Naive thymus-derived CD4-positive, alpha-beta T cell (primary cell): ENCODE data around the gene UBE3D. TPM values are rescaled to one million over a fixed set of nuclear protein-coding genes. Genes with fewer than 3 reads are reported as not detected.

Source experiments
- ATAC-seq: fragments of 150-1000 bp; cut with Tn5 transposase; 2 replicates; pipeline ENCODE4 v1.10.0; 2021; ENCODE audit warnings: mild to moderate bottlenecking, moderate library complexity
- CTCF ChIA-PET: fragments of 350-600 bp; sonication (Branson Sonifier 250); formaldehyde crosslinking; loops from one replicate; lab custom pipeline; 2021; ENCODE audit warnings: antibody characterized with exemption; lab: Charles Lee
- POLR2A ChIA-PET: fragments of 350-600 bp; sonication (Branson Sonifier 250); formaldehyde crosslinking; loops from one replicate; lab custom pipeline; 2021; ENCODE audit warnings: antibody characterized with exemption, inconsistent platforms; lab: Charles Lee
- DNase-seq, 9 donors: peaks; one replicate each; pipeline versions ENCODE4 v3.0.0 to v3.0.0-alpha.2; 2020 to 2022; ENCODE audit warnings: mixed read lengths in 1 of 9
- H3K27ac ChIP-seq: one replicate; pipeline ENCODE4 v1.7.0; 2013; ENCODE audit warnings: mild to moderate bottlenecking, low read depth, low read length, moderate library complexity
- H3K27me3 ChIP-seq, 2 donors: one replicate each; pipeline ENCODE4 v1.7.0; 2013; ENCODE audit warnings: low read length in 2 of 2, mild to moderate bottlenecking in 2 of 2, moderate library complexity in 2 of 2; ENCODE audit not compliant: control insufficient read depth in 2 of 2, insufficient read depth in 2 of 2
- H3K36me3 ChIP-seq, 3 experiments: 1 replicate in 2 of 3; 2 replicates in 1 of 3; pipeline ENCODE4 v1.7.0; 2013; ENCODE audit warnings: low read length in 3 of 3, mild to moderate bottlenecking in 3 of 3, moderate library complexity in 1 of 3; ENCODE audit not compliant: insufficient read depth in 3 of 3, control insufficient read depth in 2 of 3
- H3K4me1 ChIP-seq, 2 donors: one replicate each; pipeline ENCODE4 v1.7.0; 2013; ENCODE audit warnings: low read length in 2 of 2, mild to moderate bottlenecking in 2 of 2, moderate library complexity in 1 of 2; ENCODE audit not compliant: control insufficient read depth in 2 of 2, insufficient read depth in 2 of 2
- H3K4me3 ChIP-seq: 2 replicates; pipeline ENCODE4 v1.7.0; 2013; ENCODE audit warnings: mild to moderate bottlenecking, low read length
- H3K9me3 ChIP-seq, 3 experiments: 1 replicate in 2 of 3; 2 replicates in 1 of 3; pipeline ENCODE4 v1.7.0; 2013; ENCODE audit warnings: low read length in 3 of 3; ENCODE audit not compliant: control insufficient read depth in 2 of 3
- H3K27ac Mint-ChIP-seq, 9 donors: one replicate each; pipeline ENCODE4 v1.8.0; 2020 to 2022; ENCODE audit warnings: mixed read lengths in 9 of 9, mild to moderate bottlenecking in 8 of 9, moderate library complexity in 5 of 9, inconsistent platforms in 2 of 9
- H3K27me3 Mint-ChIP-seq, 5 donors: one replicate each; pipeline ENCODE4 v1.8.0; 2021 to 2022; ENCODE audit warnings: mixed read lengths in 5 of 5, mild to moderate bottlenecking in 1 of 5
- H3K36me3 Mint-ChIP-seq, 5 donors: one replicate each; pipeline ENCODE4 v1.8.0; 2020 to 2022; ENCODE audit warnings: mixed read lengths in 5 of 5, mild to moderate bottlenecking in 3 of 5, inconsistent platforms in 1 of 5
- H3K4me1 Mint-ChIP-seq, 7 donors: one replicate each; pipeline ENCODE4 v1.8.0; 2020 to 2022; ENCODE audit warnings: mixed read lengths in 7 of 7, mild to moderate bottlenecking in 3 of 7, inconsistent platforms in 1 of 7
- H3K4me3 Mint-ChIP-seq, 10 donors: one replicate each; pipeline ENCODE4 v1.8.0; 2020 to 2022; ENCODE audit warnings: mild to moderate bottlenecking in 10 of 10, mixed read lengths in 10 of 10, moderate library complexity in 6 of 10, inconsistent platforms in 2 of 10
- H3K9me3 Mint-ChIP-seq, 11 donors: one replicate each; pipeline ENCODE4 v1.8.0; 2020 to 2022; ENCODE audit warnings: mixed read lengths in 11 of 11, mild to moderate bottlenecking in 4 of 11, inconsistent platforms in 1 of 11, moderate library complexity in 1 of 11
- intact Hi-C, 2 donors: fragments of 100-400 bp; cut with micrococcal nuclease; formaldehyde crosslinking; loops; one replicate each; pipeline ENCODE4 v1.15.1; 2023
- polyA plus RNA-seq, 2 donors: library from polyadenylated mRNA; unstranded; fragments of 300-500 nt; fragmentation: Illumina TruSeq; gene quantifications; one replicate each; pipeline ENCODE4 v1.2.3, GENCODE V29; 2021
- total RNA-seq, 6 experiments: library from RNA in 5 of 6; stranded (reverse) in 5 of 6; gene quantifications; 1 replicate in 5 of 6; 2 replicates in 1 of 6; pipeline ENCODE4 v1.2.3 and lab custom pipeline; 2021 to 2026

UBE3D gene
- total and polyA plus RNA-seq, 7 experiments from 2014 or later = 5.8 to 9.3 (median 7.4) TPM

- Histone ChIP-seq H3K4me1 (no peaks in the 10 kb centered on the region), H3K27me3 (no peaks in the 10 kb centered on the region), H3K4me3 (no peak overlapping the region), H3K36me3 (no peaks in the 10 kb centered on the region), H3K27ac (no peak overlapping the region), H3K9me3 (no peaks in the 10 kb centered on the region)
- intact Hi-C loops = no loop called here
- ATAC-seq (no peak), DNase-seq (no peak)
- Mint-ChIP-seq H3K27ac (no peak overlapping the region), H3K9me3 (no peaks in the 10 kb centered on the region), H3K36me3 (no peaks in the 10 kb centered on the region), H3K4me1 (no peaks in the 10 kb centered on the region), H3K4me3 (no peak overlapping the region), H3K27me3 (peaks cover 0 to 6% (median 0%) of the 10 kb centered on the region in 5 donors)
- ChIA-PET POLR2A (no interaction called here), CTCF (no interaction called here)
These were observed 188.1 kb downstream of the UBE3D start for GRCh38 chr6:82877213-82878195.

GRCh38 chr6:82875573-82876185 is 190.0 kb downstream of the UBE3D start:
- ChIA-PET CTCF (no interaction called here), POLR2A (no interaction called here)
- no peaks in the 10 kb centered on the region for H3K4me1 ChIP-seq
- H3K27me3 Mint-ChIP-seq = no peaks in the 10 kb centered on the region
- no peaks in the 10 kb centered on the region for H3K27me3 ChIP-seq
- H3K36me3 ChIP-seq = no peaks in the 10 kb centered on the region
- no peak overlapping the region for H3K4me3 Mint-ChIP-seq
- ATAC-seq (no peak), DNase-seq (no peak)
- no peak overlapping the region for H3K27ac Mint-ChIP-seq
- H3K4me3 ChIP-seq = no peak overlapping the region
- H3K9me3 Mint-ChIP-seq = no peaks in the 10 kb centered on the region
- no peaks in the 10 kb centered on the region for H3K36me3 Mint-ChIP-seq
- no peaks in the 10 kb centered on the region for H3K9me3 ChIP-seq
- H3K27ac ChIP-seq = no peak overlapping the region
- intact Hi-C loops = no loop called here
- no peaks in the 10 kb centered on the region for H3K4me1 Mint-ChIP-seq

- POLR2A ChIA-PET = no interaction called here
- H3K27me3 ChIP-seq = no peaks in the 10 kb centered on the region
- H3K4me3 Mint-ChIP-seq = no peak overlapping the region
- no peak for DNase-seq
- H3K27ac Mint-ChIP-seq = no peak overlapping the region
- CTCF ChIA-PET = no interaction called here
- H3K4me1 ChIP-seq = no peaks in the 10 kb centered on the region
- H3K9me3 Mint-ChIP-seq = no peaks in the 10 kb centered on the region
- intact Hi-C loops = no loop called here
- H3K9me3 ChIP-seq = no peaks in the 10 kb centered on the region
- no peaks in the 10 kb centered on the region for H3K4me1 Mint-ChIP-seq
- no peaks in the 10 kb centered on the region for H3K36me3 ChIP-seq
- H3K27me3 Mint-ChIP-seq = no peaks in the 10 kb centered on the region
- ATAC-seq = no peak
- no peak overlapping the region for H3K4me3 ChIP-seq
- H3K27ac ChIP-seq = no peak overlapping the region
- no peaks in the 10 kb centered on the region for H3K36me3 Mint-ChIP-seq
These were observed 190.8 kb downstream of the UBE3D start for GRCh38 chr6:82874867-82875266.

- intact Hi-C loops = no loop called here
- peaks cover 0 to 2% (median 0%) of the 10 kb centered on the region in 11 donors for H3K9me3 Mint-ChIP-seq
- H3K4me3 ChIP-seq = no peak overlapping the region
- CTCF ChIA-PET = no interaction called here
- H3K4me3 Mint-ChIP-seq = no peak overlapping the region
- H3K4me1 Mint-ChIP-seq = no peaks in the 10 kb centered on the region
- no peaks in the 10 kb centered on the region for H3K9me3 ChIP-seq
- no peak overlapping the region for H3K27ac Mint-ChIP-seq
- no peaks in the 10 kb centered on the region for H3K36me3 Mint-ChIP-seq
- no peak for ATAC-seq
- no peaks in the 10 kb centered on the region for H3K27me3 ChIP-seq
- no peaks in the 10 kb centered on the region for H3K27me3 Mint-ChIP-seq
- POLR2A ChIA-PET = no interaction called here
- no peak overlapping the region for H3K27ac ChIP-seq
- H3K4me1 ChIP-seq = no peaks in the 10 kb centered on the region
- no peaks in the 10 kb centered on the region for H3K36me3 ChIP-seq
- no peak for DNase-seq
These were observed 193.5 kb downstream of the UBE3D start for GRCh38 chr6:82872185-82872584.

- peaks cover 0 to 2% (median 0%) of the 10 kb centered on the region in 11 donors for H3K9me3 Mint-ChIP-seq
- no peak overlapping the region for H3K4me3 Mint-ChIP-seq
- Histone ChIP-seq H3K4me1 (no peaks in the 10 kb centered on the region), H3K27ac (no peak overlapping the region), H3K27me3 (no peaks in the 10 kb centered on the region), H3K36me3 (no peaks in the 10 kb centered on the region), H3K9me3 (no peaks in the 10 kb centered on the region), H3K4me3 (no peak overlapping the region)
- H3K36me3 Mint-ChIP-seq = no peaks in the 10 kb centered on the region
- H3K27ac Mint-ChIP-seq = no peak overlapping the region
- CTCF ChIA-PET = no interaction called here
- no peaks in the 10 kb centered on the region for H3K27me3 Mint-ChIP-seq
- intact Hi-C loops = no loop called here
- POLR2A ChIA-PET = no interaction called here
- DNase-seq = no peak
- H3K4me1 Mint-ChIP-seq = no peaks in the 10 kb centered on the region
- no peak for ATAC-seq
These were observed 195.0 kb downstream of the UBE3D start for GRCh38 chr6:82870582-82871172.

- Mint-ChIP-seq H3K9me3 (peaks cover 0 to 2% (median 0%) of the 10 kb centered on the region in 11 donors), H3K4me1 (no peaks in the 10 kb centered on the region), H3K27me3 (no peaks in the 10 kb centered on the region), H3K4me3 (no peak overlapping the region), H3K27ac (no peak overlapping the region), H3K36me3 (no peaks in the 10 kb centered on the region)
- no peaks in the 10 kb centered on the region for H3K4me1 ChIP-seq
- CTCF ChIA-PET = no interaction called here
- no peaks in the 10 kb centered on the region for H3K27me3 ChIP-seq
- POLR2A ChIA-PET = no interaction called here
- H3K4me3 ChIP-seq = no peak overlapping the region
- H3K27ac ChIP-seq = no peak overlapping the region
- DNase-seq (no peak), ATAC-seq (no peak)
- no peaks in the 10 kb centered on the region for H3K9me3 ChIP-seq
- intact Hi-C loops = no loop called here
- no peaks in the 10 kb centered on the region for H3K36me3 ChIP-seq
These were observed 196.1 kb downstream of the UBE3D start for GRCh38 chr6:82869493-82869892.
